ENCODE measurements around the gene CD52. TPM values are rescaled to one million over a fixed set of nuclear protein-coding genes. Genes with fewer than 3 reads are reported as not detected.
A peak's percentile ranks its signal among the peaks of the same experiment; 100 is the strongest.
"Not testable (repeated sequence)": the region's sequence is repeated elsewhere in the genome, so short reads cannot be mapped to it uniquely, and the experiment has no call there.

Gene CD52
- total RNA-seq, 2 experiments from 2014 or later, result 582 to 608 TPM

DNA sequence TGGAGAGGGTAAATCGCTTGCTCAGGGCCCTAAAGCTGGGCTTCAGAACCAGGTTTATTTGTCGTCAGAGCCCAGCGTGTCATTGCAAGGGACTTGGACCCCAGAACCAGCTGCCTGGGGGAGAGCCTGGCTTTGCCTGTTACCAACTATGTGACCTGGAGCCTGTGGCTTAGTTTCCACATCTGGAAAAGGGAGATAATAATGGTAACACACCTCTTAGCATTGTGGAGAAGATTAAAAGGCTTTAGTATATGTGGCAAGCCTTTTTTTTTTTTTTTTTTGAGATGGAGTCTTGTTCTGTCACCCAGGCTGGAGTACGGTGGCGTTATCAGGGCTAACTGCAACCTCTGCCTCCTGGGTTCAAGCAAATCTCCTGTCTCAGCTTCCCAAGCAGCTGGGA lies 12.5 kb downstream of the CD52 start:
- Histone ChIP-seq H3K27ac (ENCODE audit: low read depth in 1 of 2, low read length in 2 of 2) (no peak overlapping the region), H3K4me1 (ENCODE audit: insufficient read depth, low read length) (peaks cover 3% of the 10 kb centered on the region), H3K27me3 (ENCODE audit: control insufficient read depth in 1 of 2, insufficient read depth in 2 of 2, low read length in 2 of 2) (no peaks in the 10 kb centered on the region), H3K9me3 (ENCODE audit: control insufficient read depth in 1 of 2, insufficient read depth in 1 of 2, low read length in 2 of 2) (no peaks in the 10 kb centered on the region), H3K4me3 (ENCODE audit: low read length) (no peak overlapping the region), H3K36me3 (ENCODE audit: insufficient read depth, low read length) (peaks cover 7% of the 10 kb centered on the region)
- Mint-ChIP-seq H3K4me1 (ENCODE audit: low read depth) (no peaks in the 10 kb centered on the region), H3K27me3 (no peaks in the 10 kb centered on the region), H3K27ac (no peak overlapping the region), H3K4me3 (no peak overlapping the region), H3K36me3 (ENCODE audit: low read depth) (peaks cover 5% of the 10 kb centered on the region), H3K9me3 (no peaks in the 10 kb centered on the region)
- DNase-seq (no peak), ATAC-seq (ENCODE audit: poor library complexity) (no peak)
- POLR2A ChIA-PET, result interaction anchor here (0.8 to 17.6 kb wide), 2 partner anchors 9 to 45 kb away, joined by 4 to 977 read pairs; partner anchors contain the start of gene SH3BGRL3
- intact Hi-C loops (cut with DNase I, micrococcal nuclease), result no loop called here
- TF ChIP-seq, protein P1, sequence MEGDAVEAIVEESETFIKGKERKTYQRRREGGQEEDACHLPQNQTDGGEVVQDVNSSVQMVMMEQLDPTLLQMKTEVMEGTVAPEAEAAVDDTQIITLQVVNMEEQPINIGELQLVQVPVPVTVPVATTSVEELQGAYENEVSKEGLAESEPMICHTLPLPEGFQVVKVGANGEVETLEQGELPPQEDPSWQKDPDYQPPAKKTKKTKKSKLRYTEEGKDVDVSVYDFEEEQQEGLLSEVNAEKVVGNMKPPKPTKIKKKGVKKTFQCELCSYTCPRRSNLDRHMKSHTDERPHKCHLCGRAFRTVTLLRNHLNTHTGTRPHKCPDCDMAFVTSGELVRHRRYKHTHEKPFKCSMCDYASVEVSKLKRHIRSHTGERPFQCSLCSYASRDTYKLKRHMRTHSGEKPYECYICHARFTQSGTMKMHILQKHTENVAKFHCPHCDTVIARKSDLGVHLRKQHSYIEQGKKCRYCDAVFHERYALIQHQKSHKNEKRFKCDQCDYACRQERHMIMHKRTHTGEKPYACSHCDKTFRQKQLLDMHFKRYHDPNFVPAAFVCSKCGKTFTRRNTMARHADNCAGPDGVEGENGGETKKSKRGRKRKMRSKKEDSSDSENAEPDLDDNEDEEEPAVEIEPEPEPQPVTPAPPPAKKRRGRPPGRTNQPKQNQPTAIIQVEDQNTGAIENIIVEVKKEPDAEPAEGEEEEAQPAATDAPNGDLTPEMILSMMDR (IDR thresholded peaks at IDR 0.05), result no peak
- CTCF ChIA-PET, result interaction anchor here (1.1 kb wide), 1 partner anchor 9 kb away, joined by 3 read pairs; no protein-coding TSS in a partner anchor

- H3K27ac ChIP-seq (ENCODE audit: low read depth in 1 of 2, low read length in 2 of 2); ATAC-seq (ENCODE audit: poor library complexity); CTCF ChIA-PET: not testable (repeated sequence)
Measured at GRCh38 chr1:26333312-26333711, 15.6 kb downstream of the CD52 start.

GRCh38 chr1:26335774-26336476 lies 18.2 kb downstream of the CD52 start:
- CTCF ChIA-PET, result interaction anchor here (0.7 to 2.5 kb wide), 4 partner anchors 14 to 81 kb away, joined by 3 to 8 read pairs (median 3); no protein-coding TSS in a partner anchor

More at GRCh38 chr1:26333312-26333711, 15.6 kb downstream of the CD52 start:
- H3K4me3 ChIP-seq (ENCODE audit: low read length); H3K36me3 Mint-ChIP-seq (ENCODE audit: low read depth); DNase-seq; intact Hi-C loops (cut with DNase I, micrococcal nuclease); H3K27me3 ChIP-seq (ENCODE audit: control insufficient read depth in 1 of 2, insufficient read depth in 2 of 2, low read length in 2 of 2); H3K36me3 ChIP-seq (ENCODE audit: insufficient read depth, low read length); H3K27me3 Mint-ChIP-seq; H3K4me3 Mint-ChIP-seq; H3K4me1 Mint-ChIP-seq (ENCODE audit: low read depth); H3K9me3 Mint-ChIP-seq; H3K9me3 ChIP-seq (ENCODE audit: control insufficient read depth in 1 of 2, insufficient read depth in 1 of 2, low read length in 2 of 2); POLR2A ChIA-PET; H3K27ac Mint-ChIP-seq: not testable (repeated sequence)
- peaks cover 20% of the 10 kb centered on the region for H3K4me1 ChIP-seq (ENCODE audit: insufficient read depth, low read length)

More at GRCh38 chr1:26335774-26336476, 18.2 kb downstream of the CD52 start:
- Mint-ChIP-seq H3K4me3 (peak overlapping the region; percentile 86), H3K36me3 (ENCODE audit: low read depth) (no peaks in the 10 kb centered on the region), H3K27me3 (no peaks in the 10 kb centered on the region), H3K9me3 (no peaks in the 10 kb centered on the region), H3K27ac (no peak overlapping the region), H3K4me1 (ENCODE audit: low read depth) (peaks cover 8% of the 10 kb centered on the region)
- H3K27me3 ChIP-seq (ENCODE audit: control insufficient read depth in 1 of 2, insufficient read depth in 2 of 2, low read length in 2 of 2), result no peaks in the 10 kb centered on the region
- H3K4me3 ChIP-seq (ENCODE audit: low read length), result peak overlapping the region; percentile 70
- intact Hi-C loops (cut with DNase I, micrococcal nuclease), result no loop called here
- TF ChIP-seq, protein P1 (IDR thresholded peaks at IDR 0.05), result no peak
- no peaks in the 10 kb centered on the region for H3K9me3 ChIP-seq (ENCODE audit: control insufficient read depth in 1 of 2, insufficient read depth in 1 of 2, low read length in 2 of 2)
- POLR2A ChIA-PET, result interaction anchor here (0.7 to 1.7 kb wide), 4 partner anchors 8 to 450 kb away, joined by 3 to 5 read pairs (median 4); no protein-coding TSS in a partner anchor
- H3K27ac ChIP-seq (ENCODE audit: low read depth in 1 of 2, low read length in 2 of 2), result no peak overlapping the region
- ATAC-seq (ENCODE audit: poor library complexity) (peak; percentile 15), DNase-seq (peak in 1 of 14 experiments; percentile 24)
- peaks cover 20% of the 10 kb centered on the region for H3K4me1 ChIP-seq (ENCODE audit: insufficient read depth, low read length)
- peaks cover 6% of the 10 kb centered on the region for H3K36me3 ChIP-seq (ENCODE audit: insufficient read depth, low read length)
